GM18526 (cell line): ENCODE measurements around the gene C17orf100.

Experiments used
- POLR2A ChIP-seq: IDR thresholded peaks from 3 replicates; pipeline ENCODE4 v1.6.1; 2011; ENCODE audit not compliant: insufficient read length; ENCODE audit errors: extremely low read depth

C17orf100 gene

GRCh38 chr17:6651354-6651918, at the start of gene C17orf100, which contains the start of gene MED31:
Gene C17orf100, plus strand, starts transcription at chr17:6651762. Its CDS starts 152 bp downstream, at chr17:6651914.
Gene MED31, minus strand, starts transcription at chr17:6651605. Its CDS starts 77 bp downstream, at chr17:6651528.
- peak; percentile 59 for TF ChIP-seq POLR2A

GRCh38 chr17:6602141-6602540, 49.4 kb upstream of the C17orf100 start:
- TF ChIP-seq POLR2A = no peak

GRCh38 chr17:6603744-6604325, 47.7 kb upstream of the C17orf100 start:
- TF ChIP-seq POLR2A = no peak

GRCh38 chr17:6605142-6605541, 46.4 kb upstream of the C17orf100 start:
- no peak for TF ChIP-seq POLR2A

- TF ChIP-seq POLR2A = no peak
These were observed 43.2 kb upstream of the C17orf100 start for GRCh38 chr17:6608321-6608720.

GRCh38 chr17:6610011-6610410, 41.6 kb upstream of the C17orf100 start:
- TF ChIP-seq POLR2A = no peak

- TF ChIP-seq POLR2A = no peak
These were observed 40.3 kb upstream of the C17orf100 start for GRCh38 chr17:6611231-6611630.

GRCh38 chr17:6623941-6624340, 27.6 kb upstream of the C17orf100 start:
- TF ChIP-seq POLR2A = no peak

- TF ChIP-seq POLR2A = no peak
These were observed 24.9 kb upstream of the C17orf100 start for GRCh38 chr17:6626616-6627015.

- no peak for TF ChIP-seq POLR2A
These were observed 24.5 kb upstream of the C17orf100 start for GRCh38 chr17:6627019-6627418.

- TF ChIP-seq POLR2A = no peak
These were observed 21.2 kb upstream of the C17orf100 start for GRCh38 chr17:6630390-6630789.

GRCh38 chr17:6632530-6632929, 19.0 kb upstream of the C17orf100 start:
- TF ChIP-seq POLR2A = no peak

- no peak for TF ChIP-seq POLR2A
These were observed 18.3 kb upstream of the C17orf100 start for GRCh38 chr17:6633263-6633662.

- TF ChIP-seq POLR2A = no peak
These were observed 15.5 kb upstream of the C17orf100 start for GRCh38 chr17:6636105-6636504.

- TF ChIP-seq POLR2A = no peak
These were observed 14.7 kb upstream of the C17orf100 start for GRCh38 chr17:6636616-6637457.

- TF ChIP-seq POLR2A = no peak
These were observed 14.1 kb upstream of the C17orf100 start for GRCh38 chr17:6637458-6637840.
